SU-DHL-6 (cell line): ENCODE data around the gene CYP2W1.

ENCODE experiments used
- H2AFZ ChIP-seq: fragments of 200-600 bp; sonication (generic); 2 replicates; pipeline ENCODE4 v1.6.1; 2014; ENCODE audit warnings: low read depth, mild to moderate bottlenecking, moderate library complexity, mixed read lengths, antibody characterized with exemption, low read length; ENCODE audit not compliant: severe bottlenecking
- H3F3A ChIP-seq: fragments of 200-600 bp; shearing (Covaris generic); 2 replicates; pipeline ENCODE4 v1.6.0; 2016; ENCODE audit warnings: antibody characterized with exemption, mild to moderate bottlenecking; ENCODE audit not compliant: insufficient read depth
- H3K27ac ChIP-seq: fragments of 200-600 bp; sonication (generic); 2 replicates; pipeline ENCODE4 v1.5.1; 2016; ENCODE audit warnings: low read depth, mild to moderate bottlenecking, low read length, moderate library complexity, mixed read lengths
- H3K27me3 ChIP-seq: fragments of 200-600 bp; sonication (generic), shearing (Covaris generic); 2 replicates; pipeline ENCODE4 v1.6.0; 2014; ENCODE audit warnings: mild to moderate bottlenecking, low read length
- H3K36me3 ChIP-seq: fragments of 200-600 bp; sonication (generic); 2 replicates; pipeline ENCODE4 v1.6.1; 2014; ENCODE audit warnings: mild to moderate bottlenecking, low read length, mixed read lengths
- H3K4me2 ChIP-seq: fragments of 300-600, 200-600 bp; shearing (Covaris generic), sonication (generic); 2 replicates; pipeline ENCODE4 v1.6.0; 2014; ENCODE audit warnings: low read length, low read depth, mild to moderate bottlenecking; ENCODE audit not compliant: poor library complexity, severe bottlenecking
- H3K4me3 ChIP-seq: fragments of 200-600 bp; sonication (generic); 2 replicates; pipeline ENCODE4 v1.5.1; 2014; ENCODE audit warnings: antibody characterized with exemption, low read length, mild to moderate bottlenecking, mixed read lengths; ENCODE audit not compliant: insufficient read depth, poor library complexity, severe bottlenecking
- H3K79me2 ChIP-seq: fragments of 200-600 bp; sonication (generic); 2 replicates; pipeline ENCODE4 v1.6.1; 2014; ENCODE audit warnings: mild to moderate bottlenecking, low read length, moderate library complexity; ENCODE audit not compliant: insufficient read depth
- H3K9ac ChIP-seq: fragments of 200-600 bp; sonication (generic); 2 replicates; pipeline ENCODE4 v1.7.0; 2014; ENCODE audit warnings: mild to moderate bottlenecking, low read length
- H3K9me2 ChIP-seq: fragments of 200-600 bp; sonication (generic); replicated peaks from 2 replicates; pipeline ENCODE4 v1.6.1; 2014; ENCODE audit warnings: low read length; ENCODE audit not compliant: insufficient read depth
- H3K9me3 ChIP-seq: fragments of 200-600 bp; sonication (generic); 2 replicates; pipeline ENCODE4 v1.6.1; 2014; ENCODE audit warnings: low read length, mixed read lengths; ENCODE audit not compliant: insufficient read depth
- H4K20me1 ChIP-seq: fragments of 200-600 bp; sonication (generic); 2 replicates; pipeline ENCODE4 v1.6.1; 2014; ENCODE audit warnings: low read depth, mild to moderate bottlenecking, antibody characterized with exemption, low read length, moderate library complexity, mixed read lengths
- EZH2phosphoT487 ChIP-seq: fragments of 200-600 bp; sonication (generic), shearing (Covaris generic); conservative IDR thresholded peaks from 2 replicates; pipeline ENCODE4 v1.6.1; 2018; ENCODE audit warnings: mild to moderate bottlenecking, antibody characterized with exemption, low read length, moderate library complexity, mixed read lengths
- TF ChIP-seq, protein P1 (sequence below): fragments of 200-600 bp; sonication (generic); IDR thresholded peaks from one replicate; pipeline ENCODE4 v1.5.1; 2017; ENCODE audit warnings: antibody characterized with exemption, mild to moderate bottlenecking, low read length, moderate library complexity; ENCODE audit not compliant: insufficient read depth, poor library complexity, severe bottlenecking

Gene CYP2W1

DNA sequence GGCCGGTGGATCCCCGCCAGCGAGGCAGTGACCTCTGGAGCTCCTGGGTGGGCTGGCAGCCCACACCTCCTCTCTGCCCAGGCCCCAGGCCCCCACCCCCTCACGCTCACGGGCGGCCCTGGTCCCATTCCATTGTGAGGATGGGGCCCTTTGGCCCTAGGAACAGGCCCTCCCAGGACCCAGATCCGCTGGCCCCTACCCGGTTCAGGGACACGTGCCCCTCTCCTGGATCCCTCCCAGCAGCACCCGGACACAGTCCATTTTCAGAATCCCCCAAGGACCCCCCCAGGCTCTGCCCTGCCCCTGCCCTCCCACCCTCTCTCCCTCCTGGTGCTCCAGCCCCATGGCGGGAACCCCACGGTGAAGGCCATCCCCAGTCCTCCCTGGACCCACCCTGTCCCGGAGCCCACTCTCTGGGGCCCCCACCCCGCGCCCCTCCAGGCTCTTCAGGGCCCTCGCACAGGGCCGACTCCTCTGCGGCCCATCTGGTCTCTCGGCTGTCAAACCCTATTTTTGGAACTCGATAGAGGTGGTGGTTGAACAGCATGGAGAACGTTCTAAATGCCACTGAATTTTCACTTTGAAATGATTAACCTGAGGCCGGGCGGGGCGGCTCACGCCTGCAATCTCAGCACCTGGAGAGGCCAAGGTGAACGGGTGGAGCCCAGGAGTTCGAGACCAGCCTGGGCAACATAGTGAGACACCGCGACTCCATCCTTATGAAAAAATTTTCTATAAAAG is 36.6 kb upstream of the CYP2W1 start:
- no peaks in the 10 kb centered on the region for H4K20me1 ChIP-seq
- H3K27ac ChIP-seq, result no peak overlapping the region
- TF ChIP-seq, protein P1, sequence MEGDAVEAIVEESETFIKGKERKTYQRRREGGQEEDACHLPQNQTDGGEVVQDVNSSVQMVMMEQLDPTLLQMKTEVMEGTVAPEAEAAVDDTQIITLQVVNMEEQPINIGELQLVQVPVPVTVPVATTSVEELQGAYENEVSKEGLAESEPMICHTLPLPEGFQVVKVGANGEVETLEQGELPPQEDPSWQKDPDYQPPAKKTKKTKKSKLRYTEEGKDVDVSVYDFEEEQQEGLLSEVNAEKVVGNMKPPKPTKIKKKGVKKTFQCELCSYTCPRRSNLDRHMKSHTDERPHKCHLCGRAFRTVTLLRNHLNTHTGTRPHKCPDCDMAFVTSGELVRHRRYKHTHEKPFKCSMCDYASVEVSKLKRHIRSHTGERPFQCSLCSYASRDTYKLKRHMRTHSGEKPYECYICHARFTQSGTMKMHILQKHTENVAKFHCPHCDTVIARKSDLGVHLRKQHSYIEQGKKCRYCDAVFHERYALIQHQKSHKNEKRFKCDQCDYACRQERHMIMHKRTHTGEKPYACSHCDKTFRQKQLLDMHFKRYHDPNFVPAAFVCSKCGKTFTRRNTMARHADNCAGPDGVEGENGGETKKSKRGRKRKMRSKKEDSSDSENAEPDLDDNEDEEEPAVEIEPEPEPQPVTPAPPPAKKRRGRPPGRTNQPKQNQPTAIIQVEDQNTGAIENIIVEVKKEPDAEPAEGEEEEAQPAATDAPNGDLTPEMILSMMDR, result no peak
- no peak for TF ChIP-seq EZH2phosphoT487
- H3K79me2 ChIP-seq, result no peaks in the 10 kb centered on the region
- no peak overlapping the region for H2AFZ ChIP-seq
- no peaks in the 10 kb centered on the region for H3K9me2 ChIP-seq
- no peaks in the 10 kb centered on the region for H3F3A ChIP-seq
- no peak overlapping the region for H3K4me2 ChIP-seq
- no peak overlapping the region for H3K4me3 ChIP-seq
- no peaks in the 10 kb centered on the region for H3K9me3 ChIP-seq
- H3K9ac ChIP-seq, result no peak overlapping the region
- H3K36me3 ChIP-seq, result no peaks in the 10 kb centered on the region
- H3K27me3 ChIP-seq, result no peaks in the 10 kb centered on the region

DNA sequence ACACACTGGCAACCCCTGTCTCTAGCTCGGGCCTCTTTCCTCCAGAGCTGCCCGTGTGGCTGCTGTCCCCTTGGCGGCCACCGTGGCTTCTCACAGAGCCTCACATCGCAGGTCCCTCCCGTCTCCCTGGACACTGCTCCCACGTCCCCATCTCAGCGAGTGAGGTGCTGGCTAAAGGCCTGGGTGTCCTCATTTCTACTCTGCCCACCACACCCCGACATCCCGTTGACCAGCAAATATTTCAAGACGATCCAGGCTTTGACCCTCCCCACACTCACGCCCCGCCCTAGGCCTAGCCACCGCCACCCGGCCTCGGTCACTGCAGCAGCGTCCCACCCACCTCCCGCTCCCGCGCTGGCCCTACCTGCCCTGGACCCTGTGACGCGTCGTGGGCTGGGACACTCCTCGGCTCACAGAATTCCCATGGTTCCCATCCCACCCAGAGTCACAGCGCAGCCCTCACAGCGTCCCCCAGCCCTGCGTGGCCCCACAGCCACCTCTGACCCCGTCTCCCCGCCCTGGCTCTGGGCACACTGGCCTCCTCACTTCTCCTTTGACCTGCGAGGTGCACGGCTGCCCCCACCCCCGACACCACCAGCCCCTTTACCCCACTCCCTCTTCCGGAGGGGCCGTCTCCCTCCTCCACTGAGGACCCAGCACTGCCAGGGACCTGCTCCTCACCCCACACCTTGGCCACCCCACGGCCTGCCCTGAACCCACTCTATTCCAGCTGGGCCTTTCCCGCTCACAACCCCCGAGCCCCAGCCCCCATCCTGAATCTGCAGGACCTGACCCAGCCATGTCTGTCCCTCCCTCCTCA is 35.4 kb upstream of the CYP2W1 start:
- H4K20me1 ChIP-seq, result no peaks in the 10 kb centered on the region
- no peaks in the 10 kb centered on the region for H3F3A ChIP-seq
- no peaks in the 10 kb centered on the region for H3K9me3 ChIP-seq
- no peaks in the 10 kb centered on the region for H3K27me3 ChIP-seq
- H2AFZ ChIP-seq, result no peak overlapping the region
- no peak overlapping the region for H3K4me3 ChIP-seq
- H3K27ac ChIP-seq, result no peak overlapping the region
- no peaks in the 10 kb centered on the region for H3K79me2 ChIP-seq
- no peak for TF ChIP-seq EZH2phosphoT487
- TF ChIP-seq, protein P1, result no peak
- H3K36me3 ChIP-seq, result no peaks in the 10 kb centered on the region
- no peaks in the 10 kb centered on the region for H3K9me2 ChIP-seq
- H3K9ac ChIP-seq, result no peak overlapping the region
- no peak overlapping the region for H3K4me2 ChIP-seq

GRCh38 chr7:949021-949934 is 33.7 kb upstream of the CYP2W1 start:
- no peak overlapping the region for H3K4me3 ChIP-seq
- H4K20me1 ChIP-seq, result no peaks in the 10 kb centered on the region
- H3F3A ChIP-seq, result no peaks in the 10 kb centered on the region
- no peak for TF ChIP-seq EZH2phosphoT487
- TF ChIP-seq, protein P1, result no peak
- no peaks in the 10 kb centered on the region for H3K79me2 ChIP-seq
- H3K9me3 ChIP-seq, result no peaks in the 10 kb centered on the region
- H3K4me2 ChIP-seq, result no peak overlapping the region
- H3K9ac ChIP-seq, result no peak overlapping the region
- no peak overlapping the region for H2AFZ ChIP-seq
- no peak overlapping the region for H3K27ac ChIP-seq
- no peaks in the 10 kb centered on the region for H3K9me2 ChIP-seq
- no peaks in the 10 kb centered on the region for H3K36me3 ChIP-seq
- H3K27me3 ChIP-seq, result no peaks in the 10 kb centered on the region
